ENCODE data around the gene ATXN7L2. TPM values are rescaled to one million over a fixed set of nuclear protein-coding genes. Genes with fewer than 3 reads are reported as not detected.

The ATXN7L2 gene
- total RNA-seq, 4 donors from 2014 or later: 2.2 to 3.3 (median 2.7) TPM

- Histone ChIP-seq H3K36me3 (peaks cover 0 to 35% (median 30%) of the 10 kb centered on the region in 4 donors), H3K4me3 (no peak overlapping the region), H3K27ac (replicated peaks in 1 of 4) (no peak overlapping the region), H3K4me1 (peaks cover 13 to 19% (median 18%) of the 10 kb centered on the region in 4 donors), H3K9me3 (no peaks in the 10 kb centered on the region), H3K27me3 (no peaks in the 10 kb centered on the region)
- TF ChIP-seq CTCF (IDR thresholded peaks at IDR 0.05): no peak
- no peak for TF ChIP-seq POLR2AphosphoS5 (IDR thresholded peaks at IDR 0.05)
- no peak for TF ChIP-seq POLR2A (IDR thresholded peaks at IDR 0.05; ENCODE audit: low read depth)
- TF ChIP-seq EP300 (IDR thresholded peaks at IDR 0.05): no peak
- intact Hi-C loops (cut with DNase I): loop anchor here (5.0 kb wide), 1 partner anchor 53 kb away; the partner anchor contains the start of gene PSMA5
- 86% methylated on average over 1 of the region's 3 CpGs for WGBS
- no peak for DNase-seq (ENCODE audit: extremely low spot score)
These were observed 3.8 kb upstream of the ATXN7L2 start for GRCh38 chr1:109479901-109480300.

- Histone ChIP-seq H3K27ac (replicated peaks in 1 of 4) (no peak overlapping the region), H3K27me3 (no peaks in the 10 kb centered on the region), H3K4me3 (no peak overlapping the region), H3K36me3 (peaks cover 0 to 33% (median 26%) of the 10 kb centered on the region in 4 donors), H3K4me1 (peaks cover 16 to 25% (median 24%) of the 10 kb centered on the region in 4 donors), H3K9me3 (no peaks in the 10 kb centered on the region)
- intact Hi-C loops (cut with DNase I): loop anchor here (5.0 kb wide), 1 partner anchor 54 kb away; the partner anchor contains the start of gene PSMA5
- no peak for TF ChIP-seq EP300 (IDR thresholded peaks at IDR 0.05)
- TF ChIP-seq POLR2A (IDR thresholded peaks at IDR 0.05; ENCODE audit: low read depth): no peak
- no peak for TF ChIP-seq CTCF (IDR thresholded peaks at IDR 0.05)
- no peak for TF ChIP-seq POLR2AphosphoS5 (IDR thresholded peaks at IDR 0.05)
- WGBS: 72% methylated on average over 2 of the region's 2 CpGs
- no peak for DNase-seq (ENCODE audit: extremely low spot score)
These were observed 2.1 kb upstream of the ATXN7L2 start for GRCh38 chr1:109481646-109482045.

GRCh38 chr1:109482242-109482641 lies 1.5 kb upstream of the ATXN7L2 start:
- intact Hi-C loops (cut with DNase I): loop anchor here (5.0 kb wide), 1 partner anchor 55 kb away; the partner anchor contains the start of gene PSMA5

GRCh38 chr1:109482791-109483671 lies 674 bp upstream of the ATXN7L2 start:
- Histone ChIP-seq H3K27ac (replicated peaks in 1 of 4) (peak overlapping the region; percentile 48 to 74 (median 60)), H3K27me3 (no peaks in the 10 kb centered on the region), H3K9me3 (no peaks in the 10 kb centered on the region), H3K36me3 (peaks cover 0 to 32% (median 29%) of the 10 kb centered on the region in 4 donors), H3K4me3 (peak overlapping the region; percentile 76 to 94 (median 82)), H3K4me1 (peaks cover 16 to 25% (median 24%) of the 10 kb centered on the region in 4 donors)
- no peak for DNase-seq (ENCODE audit: extremely low spot score)
- 11% methylated on average over 25 of the region's 29 CpGs for WGBS
- TF ChIP-seq EP300 (IDR thresholded peaks at IDR 0.05): no peak
- TF ChIP-seq CTCF (IDR thresholded peaks at IDR 0.05): no peak
- intact Hi-C loops (cut with DNase I): loop anchor here (5.0 kb wide), 1 partner anchor 56 kb away; the partner anchor contains the start of gene PSMA5

More at GRCh38 chr1:109482242-109482641, 1.5 kb upstream of the ATXN7L2 start:
- DNase-seq (ENCODE audit: extremely low spot score): no peak
- no peaks in the 10 kb centered on the region for H3K27me3 ChIP-seq
- no peak overlapping the region for H3K4me3 ChIP-seq
- no peak for TF ChIP-seq EP300 (IDR thresholded peaks at IDR 0.05)
- no peak for TF ChIP-seq POLR2AphosphoS5 (IDR thresholded peaks at IDR 0.05)
- TF ChIP-seq POLR2A (IDR thresholded peaks at IDR 0.05; ENCODE audit: low read depth): no peak
- no peak for TF ChIP-seq CTCF (IDR thresholded peaks at IDR 0.05)
- no peaks in the 10 kb centered on the region for H3K9me3 ChIP-seq
- H3K27ac ChIP-seq (replicated peaks in 1 of 4): no peak overlapping the region
- H3K4me1 ChIP-seq: peaks cover 16 to 25% (median 24%) of the 10 kb centered on the region in 4 donors
- H3K36me3 ChIP-seq: peaks cover 0 to 30% (median 25%) of the 10 kb centered on the region in 4 donors

Measured in esophagus muscularis mucosa (tissue), 4 donors.